GM13976 (cell line): ENCODE measurements around the gene GFRA4.

Experiments
- DNase-seq: peaks from one replicate; pipeline ENCODE4 v3.0.0; 2012; ENCODE audit warnings: low spot score
- CTCF ChIP-seq: IDR thresholded peaks from 2 replicates; pipeline ENCODE4 v1.5.1; 2012; ENCODE audit warnings: borderline replicate concordance, mild to moderate bottlenecking; ENCODE audit not compliant: insufficient read depth; ENCODE audit errors: extremely low read depth, missing control alignments, control extremely low read depth
- in situ Hi-C: fragments of 300-500 bp; cut with MboI; formaldehyde crosslinking; loops from one replicate; pipeline ENCODE4 v1.12.0; 2022; ENCODE audit warnings: low sequenced_read_pairs, mixed read lengths, inconsistent platforms; ENCODE audit not compliant: unreplicated experiment

Gene GFRA4

GRCh38 chr20:3694864-3695263 is 31.7 kb upstream of the GFRA4 start:
- in situ Hi-C loops, result no loop called here
- DNase-seq, result no peak
- no peak for TF ChIP-seq CTCF

GRCh38 chr20:3693376-3693775 is 30.2 kb upstream of the GFRA4 start:
- in situ Hi-C loops, result no loop called here
- no peak for DNase-seq
- TF ChIP-seq CTCF, result no peak

- no peak for TF ChIP-seq CTCF
- in situ Hi-C loops, result no loop called here
- DNase-seq, result no peak
Observed at GRCh38 chr20:3692706-3693294, 29.6 kb upstream of the GFRA4 start.

- no peak for DNase-seq
- in situ Hi-C loops, result no loop called here
- no peak for TF ChIP-seq CTCF
Observed at GRCh38 chr20:3691897-3692296, 28.7 kb upstream of the GFRA4 start.

- in situ Hi-C loops, result no loop called here
- no peak for TF ChIP-seq CTCF
- no peak for DNase-seq
Observed at GRCh38 chr20:3691306-3691705, 28.1 kb upstream of the GFRA4 start.

- in situ Hi-C loops, result no loop called here
- DNase-seq, result no peak
- no peak for TF ChIP-seq CTCF
Observed at GRCh38 chr20:3690413-3690812, 27.2 kb upstream of the GFRA4 start.
